Mesangial cell (primary cell): ENCODE measurements around the gene WASHC2C. TPM values are rescaled to one million over a fixed set of nuclear protein-coding genes. Genes with fewer than 3 reads are reported as not detected.

Experiments used
- total RNA-seq: library from RNA; depleted of rRNA; stranded (reverse); fragments of >200 nt; gene quantifications from 2 replicates; pipeline ENCODE4 v1.2.3, GENCODE V29; 2015

Gene WASHC2C, protein sequence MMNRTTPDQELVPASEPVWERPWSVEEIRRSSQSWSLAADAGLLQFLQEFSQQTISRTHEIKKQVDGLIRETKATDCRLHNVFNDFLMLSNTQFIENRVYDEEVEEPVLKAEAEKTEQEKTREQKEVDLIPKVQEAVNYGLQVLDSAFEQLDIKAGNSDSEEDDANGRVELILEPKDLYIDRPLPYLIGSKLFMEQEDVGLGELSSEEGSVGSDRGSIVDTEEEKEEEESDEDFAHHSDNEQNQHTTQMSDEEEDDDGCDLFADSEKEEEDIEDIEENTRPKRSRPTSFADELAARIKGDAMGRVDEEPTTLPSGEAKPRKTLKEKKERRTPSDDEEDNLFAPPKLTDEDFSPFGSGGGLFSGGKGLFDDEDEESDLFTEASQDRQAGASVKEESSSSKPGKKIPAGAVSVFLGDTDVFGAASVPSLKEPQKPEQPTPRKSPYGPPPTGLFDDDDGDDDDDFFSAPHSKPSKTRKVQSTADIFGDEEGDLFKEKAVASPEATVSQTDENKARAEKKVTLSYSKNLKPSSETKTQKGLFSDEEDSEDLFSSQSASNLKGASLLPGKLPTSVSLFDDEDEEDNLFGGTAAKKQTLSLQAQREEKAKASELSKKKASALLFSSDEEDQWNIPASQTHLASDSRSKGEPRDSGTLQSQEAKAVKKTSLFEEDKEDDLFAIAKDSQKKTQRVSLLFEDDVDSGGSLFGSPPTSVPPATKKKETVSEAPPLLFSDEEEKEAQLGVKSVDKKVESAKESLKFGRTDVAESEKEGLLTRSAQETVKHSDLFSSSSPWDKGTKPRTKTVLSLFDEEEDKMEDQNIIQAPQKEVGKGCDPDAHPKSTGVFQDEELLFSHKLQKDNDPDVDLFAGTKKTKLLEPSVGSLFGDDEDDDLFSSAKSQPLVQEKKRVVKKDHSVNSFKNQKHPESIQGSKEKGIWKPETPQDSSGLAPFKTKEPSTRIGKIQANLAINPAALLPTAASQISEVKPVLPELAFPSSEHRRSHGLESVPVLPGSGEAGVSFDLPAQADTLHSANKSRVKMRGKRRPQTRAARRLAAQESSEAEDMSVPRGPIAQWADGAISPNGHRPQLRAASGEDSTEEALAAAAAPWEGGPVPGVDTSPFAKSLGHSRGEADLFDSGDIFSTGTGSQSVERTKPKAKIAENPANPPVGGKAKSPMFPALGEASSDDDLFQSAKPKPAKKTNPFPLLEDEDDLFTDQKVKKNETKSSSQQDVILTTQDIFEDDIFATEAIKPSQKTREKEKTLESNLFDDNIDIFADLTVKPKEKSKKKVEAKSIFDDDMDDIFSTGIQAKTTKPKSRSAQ (N-terminal part only)
- total RNA-seq, result 14.8 and 27.0 TPM in 2 replicates

DNA sequence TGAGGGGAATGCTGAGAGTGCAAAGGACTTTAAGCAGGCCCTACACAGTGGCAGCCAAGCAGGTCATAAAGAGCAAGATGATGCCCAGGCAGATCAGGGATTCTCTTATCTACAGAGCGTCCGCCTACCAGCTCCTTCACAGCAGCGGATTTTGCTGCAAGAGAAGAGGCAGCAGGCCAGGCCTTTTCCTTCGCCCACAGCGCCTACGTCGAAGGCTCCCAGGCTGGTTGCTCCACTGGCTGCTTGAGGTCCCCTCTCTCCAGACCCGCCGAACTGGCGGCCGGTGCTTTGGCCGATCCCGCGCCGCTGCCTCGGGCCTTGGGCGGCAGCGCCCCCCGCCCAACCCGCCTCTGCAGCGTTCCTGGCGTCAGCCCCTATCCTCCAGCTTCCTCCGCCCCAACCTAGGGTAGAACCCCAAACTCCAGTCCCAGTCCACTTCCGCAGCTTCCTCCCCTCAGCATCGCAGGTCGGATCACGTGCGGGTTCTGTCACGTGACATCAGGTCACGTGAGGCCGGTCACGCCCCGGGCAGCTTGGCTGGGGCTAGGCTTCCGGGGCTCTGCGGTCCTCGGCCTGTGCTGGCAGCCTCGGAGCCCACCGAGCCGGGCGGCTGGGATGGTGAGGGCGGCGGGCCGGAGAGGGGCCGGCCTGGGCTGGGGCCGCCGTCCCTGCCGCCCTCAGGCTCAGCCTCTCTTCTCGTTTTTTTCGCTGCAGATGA lies at the start of gene WASHC2C:
Gene WASHC2C, plus strand, starts transcription at position 564 of the 718 bp plus-strand sequence. Its CDS starts 52 bp downstream, at position 616.

Other genes starting within 250 kb of the WASHC2C start
- 6.8 and 7.5 TPM in 2 replicates for gene ZFAND4, start 54.5 kb upstream of the WASHC2C start, total RNA-seq
- gene AGAP4, start 120.2 kb downstream of the WASHC2C start, total RNA-seq, result 6.5 and 6.7 TPM in 2 replicates
- 75.2 and 122 TPM in 2 replicates for gene TIMM23, start 245.2 kb downstream of the WASHC2C start, total RNA-seq